Measurements from ENCODE around the gene TMEM95.
A peak's percentile ranks its signal among the peaks of the same experiment; 100 is the strongest.
"Not testable (repeated sequence)": the region's sequence is repeated elsewhere in the genome, so short reads cannot be mapped to it uniquely, and the experiment has no call there.

Gene TMEM95

GRCh38 chr17:7348478-7349242, 6.3 kb upstream of the TMEM95 start:
- no peak for DNase-seq

GRCh38 chr17:7351665-7352502, 3.1 kb upstream of the TMEM95 start, which contains the start of gene KCTD11:
KCTD11 (plus strand) TSS chr17:7352162.
- DNase-seq, result peak; percentile 40

- DNase-seq, result no peak
Observed at GRCh38 chr17:7352503-7352889, 2.5 kb upstream of the TMEM95 start.

- DNase-seq, result no peak
Observed at GRCh38 chr17:7352910-7353635, 1.9 kb upstream of the TMEM95 start.

- peak; percentile 52 for DNase-seq
Observed at GRCh38 chr17:7354262-7354843, 603 bp upstream of the TMEM95 start.

GRCh38 chr17:7355573-7355972, 617 bp downstream of the TMEM95 start:
- DNase-seq, result no peak

- DNase-seq, result peak; percentile 83
Observed at GRCh38 chr17:7356072-7356549, 1.2 kb downstream of the TMEM95 start.

GRCh38 chr17:7356756-7357155, 1.8 kb downstream of the TMEM95 start:
- DNase-seq, result no peak

- no peak for DNase-seq
Observed at GRCh38 chr17:7357381-7357780, 2.4 kb downstream of the TMEM95 start.

GRCh38 chr17:7361906-7362305, 7.0 kb downstream of the TMEM95 start:
- DNase-seq, result no peak

GRCh38 chr17:7363311-7363710, 8.4 kb downstream of the TMEM95 start:
- DNase-seq, result no peak

GRCh38 chr17:7365963-7366362, 11.0 kb downstream of the TMEM95 start:
- not testable (repeated sequence) for DNase-seq

- no peak for DNase-seq
Observed at GRCh38 chr17:7367083-7367482, 12.1 kb downstream of the TMEM95 start.

GRCh38 chr17:7367918-7368598, 13.1 kb downstream of the TMEM95 start:
- DNase-seq, result no peak

- DNase-seq, result not testable (repeated sequence)
Observed at GRCh38 chr17:7368599-7368994, 13.6 kb downstream of the TMEM95 start.

GRCh38 chr17:7369825-7370224, 14.9 kb downstream of the TMEM95 start:
- DNase-seq, result no peak

GRCh38 chr17:7370853-7371252, 15.9 kb downstream of the TMEM95 start:
- no peak for DNase-seq

GRCh38 chr17:7374353-7374752, 19.4 kb downstream of the TMEM95 start:
- no peak for DNase-seq

- no peak for DNase-seq
Observed at GRCh38 chr17:7379134-7379533, 24.2 kb downstream of the TMEM95 start.

- DNase-seq, result peak; percentile 87
Observed at GRCh38 chr17:7380321-7380720, 25.4 kb downstream of the TMEM95 start.

- DNase-seq, result peak; percentile 20
Observed at GRCh38 chr17:7380855-7381683, 26.1 kb downstream of the TMEM95 start, which contains the start of gene TNK1. TNK1 (plus strand) TSS chr17:7381089; CDS start chr17:7382927, 1,838 bp downstream.
